ENCODE measurements around the gene EEIG2. TPM values are rescaled to one million over a fixed set of nuclear protein-coding genes. Genes with fewer than 3 reads are reported as not detected.

EEIG2 gene
- total and polyA plus RNA-seq, 2 donors (not counting 3 experiments of a cell fraction or from before 2014, with no cell fraction given), result 2.5 to 7.2 TPM

DNA sequence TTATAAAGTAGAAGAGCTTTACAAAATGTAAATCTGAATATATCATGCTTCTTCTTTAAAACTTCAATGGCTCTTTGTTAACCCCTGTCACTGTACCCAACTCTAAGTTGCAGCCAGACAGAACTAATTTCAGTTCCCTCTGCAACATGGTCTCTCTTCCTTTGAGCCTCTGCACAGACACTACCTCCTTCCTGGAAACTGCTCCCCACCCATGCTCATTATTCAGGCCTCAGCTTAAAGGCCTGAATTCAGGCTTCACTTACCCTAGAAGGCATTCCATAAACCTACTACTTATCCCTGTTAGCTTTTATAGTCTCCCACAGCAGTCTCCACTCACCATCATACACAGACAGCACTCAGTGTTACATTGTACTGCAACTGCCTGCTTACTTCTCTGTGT lies 2.6 kb upstream of the EEIG2 start:
- CTCF ChIA-PET, result no interaction called here
- TF ChIP-seq EZH2 (IDR thresholded peaks at IDR 0.05; ENCODE audit: borderline replicate concordance, low read depth, low read length, severe bottlenecking), result no peak
- no peak for TF ChIP-seq POLR2AphosphoS5 (IDR thresholded peaks at IDR 0.05; ENCODE audit: insufficient read depth, low read depth, low read length)
- TF ChIP-seq, protein P1, sequence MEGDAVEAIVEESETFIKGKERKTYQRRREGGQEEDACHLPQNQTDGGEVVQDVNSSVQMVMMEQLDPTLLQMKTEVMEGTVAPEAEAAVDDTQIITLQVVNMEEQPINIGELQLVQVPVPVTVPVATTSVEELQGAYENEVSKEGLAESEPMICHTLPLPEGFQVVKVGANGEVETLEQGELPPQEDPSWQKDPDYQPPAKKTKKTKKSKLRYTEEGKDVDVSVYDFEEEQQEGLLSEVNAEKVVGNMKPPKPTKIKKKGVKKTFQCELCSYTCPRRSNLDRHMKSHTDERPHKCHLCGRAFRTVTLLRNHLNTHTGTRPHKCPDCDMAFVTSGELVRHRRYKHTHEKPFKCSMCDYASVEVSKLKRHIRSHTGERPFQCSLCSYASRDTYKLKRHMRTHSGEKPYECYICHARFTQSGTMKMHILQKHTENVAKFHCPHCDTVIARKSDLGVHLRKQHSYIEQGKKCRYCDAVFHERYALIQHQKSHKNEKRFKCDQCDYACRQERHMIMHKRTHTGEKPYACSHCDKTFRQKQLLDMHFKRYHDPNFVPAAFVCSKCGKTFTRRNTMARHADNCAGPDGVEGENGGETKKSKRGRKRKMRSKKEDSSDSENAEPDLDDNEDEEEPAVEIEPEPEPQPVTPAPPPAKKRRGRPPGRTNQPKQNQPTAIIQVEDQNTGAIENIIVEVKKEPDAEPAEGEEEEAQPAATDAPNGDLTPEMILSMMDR (IDR thresholded peaks at IDR 0.05; ENCODE audit: extremely low read depth in 1 of 2, insufficient read depth in 1 of 2, low read depth in 1 of 2, low read length in 2 of 2), result no peak
- no peak for TF ChIP-seq POLR2A (IDR thresholded peaks at IDR 0.05; ENCODE audit: low read depth, low read length)
- TF ChIP-seq FOS (IDR thresholded peaks at IDR 0.05; ENCODE audit: borderline replicate concordance, insufficient read depth, low read length), result no peak
- TF ChIP-seq MYC (IDR thresholded peaks at IDR 0.05; ENCODE audit: low read depth, low read length), result no peak
- TF ChIP-seq GATA2 (IDR thresholded peaks at IDR 0.05; ENCODE audit: insufficient read depth, insufficient read length, low read depth, low read length), result no peak
- no peak for TF ChIP-seq JUN (IDR thresholded peaks at IDR 0.05; ENCODE audit: borderline replicate concordance, insufficient read depth, insufficient read length, low read depth)
- no peak for TF ChIP-seq MAX (IDR thresholded peaks at IDR 0.05; ENCODE audit: insufficient read depth, insufficient read length)
- intact Hi-C loops (cut with micrococcal nuclease), result no loop called here
- H3K9me1 ChIP-seq (replicated peaks; ENCODE audit: control insufficient read depth, extremely low read depth, insufficient read depth, low read length), result no peaks in the 10 kb centered on the region
- no peaks in the 10 kb centered on the region for H3K36me3 ChIP-seq (ENCODE audit: control insufficient read depth in 2 of 2, extremely low read depth in 1 of 2, insufficient read depth in 2 of 2, low read length in 2 of 2)
- no peak overlapping the region for H3K9ac ChIP-seq (replicated peaks; ENCODE audit: extremely low read depth, insufficient read depth, low read length)
- no peak overlapping the region for H3K27ac ChIP-seq (ENCODE audit: insufficient read depth, low read depth, low read length)
- peaks cover 3 to 14% of the 10 kb centered on the region in 2 experiments for H3K27me3 ChIP-seq (ENCODE audit: control insufficient read depth in 2 of 2, insufficient read depth in 2 of 2, low read length in 2 of 2)
- dilution Hi-C loops (cut with MboI; ENCODE audit: extremely low pct_ligation_motif_present, low sequenced_read_pairs), result no loop called here
- no peak for DNase-seq (ENCODE audit: low read depth, low spot score)
- no peak overlapping the region for H3K4me2 ChIP-seq (ENCODE audit: insufficient read depth, low read length)
- FAIRE-seq, result no peak
- POLR2A ChIA-PET, result no interaction called here
- H3K4me1 ChIP-seq (ENCODE audit: control insufficient read depth, extremely low read depth, insufficient read depth, low read length), result peaks cover 23% of the 10 kb centered on the region
- no TSS peak for BruUV-seq (replicated peaks)
- H4K20me1 ChIP-seq (replicated peaks; ENCODE audit: control insufficient read depth, extremely low read depth, insufficient read depth, low read length), result no peaks in the 10 kb centered on the region
- no peak overlapping the region for H2AFZ ChIP-seq (ENCODE audit: low read depth, low read length)
- H3K9me3 ChIP-seq (replicated peaks; ENCODE audit: control insufficient read depth, insufficient read depth, low read length), result no peaks in the 10 kb centered on the region
- H3K4me3 ChIP-seq (replicated peaks in 1 of 3; ENCODE audit: insufficient read depth in 1 of 3, low read depth in 1 of 3, low read length in 3 of 3), result no peak overlapping the region
- H3K79me2 ChIP-seq (ENCODE audit: control insufficient read depth, insufficient read depth, low read length), result no peaks in the 10 kb centered on the region

All from endothelial cell of umbilical vein (primary cell).